Measurements from ENCODE around the gene CDC42EP5.

DNA sequence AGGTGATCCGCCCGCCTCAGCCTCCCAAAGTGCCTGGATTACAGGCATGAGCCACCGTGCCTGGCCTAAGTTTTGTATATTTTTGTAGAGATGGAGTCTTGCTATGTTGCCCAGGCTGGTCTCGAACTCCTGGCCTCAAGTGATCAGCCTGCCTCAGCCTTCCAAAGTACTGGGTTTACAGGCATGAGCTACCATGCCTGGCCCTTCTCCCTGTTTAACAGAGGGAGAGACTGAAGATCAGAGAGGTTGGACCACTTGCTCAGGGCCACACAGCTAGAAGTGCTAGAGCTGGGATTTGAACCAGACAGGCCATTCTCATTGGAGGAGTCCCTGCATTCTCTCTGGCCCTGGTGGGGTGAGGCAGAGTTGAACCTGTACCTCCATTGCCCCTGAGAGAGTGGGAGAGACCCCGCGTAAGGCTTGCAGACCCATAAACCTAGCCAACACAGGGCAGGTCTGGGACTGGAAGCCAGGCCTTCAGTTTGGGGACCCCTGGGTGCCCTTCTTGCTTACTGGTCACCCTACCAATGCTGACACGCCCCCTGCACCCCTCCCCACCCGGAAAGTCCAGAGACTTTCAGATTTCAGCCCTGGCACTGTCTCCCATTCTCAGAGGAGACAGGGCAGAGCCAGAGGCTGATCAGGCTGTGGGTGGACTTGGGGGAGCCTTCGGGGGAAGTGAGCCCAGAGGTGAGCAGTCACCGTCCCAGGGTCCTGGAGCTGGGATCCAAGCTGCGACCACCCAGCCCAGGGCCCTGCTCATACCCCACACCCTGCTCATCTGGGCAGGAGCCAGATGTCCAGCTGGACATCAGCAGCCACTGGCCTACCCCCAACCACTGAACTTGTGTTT, 44.5 kb downstream of the CDC42EP5 start:
- TF ChIP-seq, protein P1, sequence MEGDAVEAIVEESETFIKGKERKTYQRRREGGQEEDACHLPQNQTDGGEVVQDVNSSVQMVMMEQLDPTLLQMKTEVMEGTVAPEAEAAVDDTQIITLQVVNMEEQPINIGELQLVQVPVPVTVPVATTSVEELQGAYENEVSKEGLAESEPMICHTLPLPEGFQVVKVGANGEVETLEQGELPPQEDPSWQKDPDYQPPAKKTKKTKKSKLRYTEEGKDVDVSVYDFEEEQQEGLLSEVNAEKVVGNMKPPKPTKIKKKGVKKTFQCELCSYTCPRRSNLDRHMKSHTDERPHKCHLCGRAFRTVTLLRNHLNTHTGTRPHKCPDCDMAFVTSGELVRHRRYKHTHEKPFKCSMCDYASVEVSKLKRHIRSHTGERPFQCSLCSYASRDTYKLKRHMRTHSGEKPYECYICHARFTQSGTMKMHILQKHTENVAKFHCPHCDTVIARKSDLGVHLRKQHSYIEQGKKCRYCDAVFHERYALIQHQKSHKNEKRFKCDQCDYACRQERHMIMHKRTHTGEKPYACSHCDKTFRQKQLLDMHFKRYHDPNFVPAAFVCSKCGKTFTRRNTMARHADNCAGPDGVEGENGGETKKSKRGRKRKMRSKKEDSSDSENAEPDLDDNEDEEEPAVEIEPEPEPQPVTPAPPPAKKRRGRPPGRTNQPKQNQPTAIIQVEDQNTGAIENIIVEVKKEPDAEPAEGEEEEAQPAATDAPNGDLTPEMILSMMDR (IDR thresholded peaks at IDR 0.05; ENCODE audit: borderline replicate concordance, extremely low read depth, low read length, poor library complexity, severe bottlenecking), result no peak
- TF ChIP-seq EZH2 (IDR thresholded peaks at IDR 0.05; ENCODE audit: borderline replicate concordance, low read depth, low read length, severe bottlenecking), result no peak

All from DND-41 (cell line).